DLD1 (cell line): ENCODE data around the gene ACBD4.
"Not testable (repeated sequence)": the region's sequence is repeated elsewhere in the genome, so short reads cannot be mapped to it uniquely, and the experiment has no call there.

Experiments
- in situ Hi-C: cut with HindIII; loops from 2 replicates; pipeline ENCODE4 v1.10.0; 2017; ENCODE audit warnings: low sequenced_read_pairs

The ACBD4 gene

DNA sequence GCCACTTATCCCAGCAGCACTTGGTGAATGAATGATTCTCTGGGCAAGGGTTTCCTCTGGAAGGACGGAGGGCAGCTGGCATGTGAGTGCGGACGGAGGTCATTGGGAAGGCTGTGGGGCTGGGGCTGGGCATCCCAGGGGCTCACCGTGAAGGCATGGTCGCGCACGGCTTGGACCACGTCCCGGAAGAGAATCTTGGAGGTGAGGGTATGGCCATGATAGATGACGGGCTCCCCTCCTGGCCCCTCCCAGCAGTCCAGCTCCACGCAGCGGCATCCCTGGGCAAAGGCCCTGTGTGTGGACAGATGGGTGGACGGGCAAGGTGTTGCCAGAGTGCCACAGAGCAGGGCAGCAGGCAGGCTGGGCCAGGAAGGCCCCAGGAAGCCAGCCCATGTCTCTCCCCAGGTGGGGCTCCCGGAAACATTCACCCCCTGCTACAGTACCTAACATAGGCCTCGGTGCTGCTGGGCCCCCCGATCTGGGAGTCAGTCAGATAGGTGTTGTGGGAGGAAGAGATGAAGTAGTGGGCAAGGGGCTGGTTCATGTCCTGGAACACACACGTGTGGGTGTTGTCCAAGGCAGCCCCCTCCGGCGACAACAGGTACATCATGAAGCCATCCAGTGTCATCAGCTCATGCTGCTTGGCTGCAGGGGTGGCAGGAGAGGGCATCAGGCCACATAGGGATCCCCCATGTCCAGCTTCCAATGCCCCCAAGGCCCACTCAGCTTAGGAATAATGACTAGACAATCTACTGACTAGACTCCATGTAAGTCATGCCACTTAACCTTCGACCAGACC, 17.4 kb upstream of the ACBD4 start:
- in situ Hi-C loops, result no loop called here

- in situ Hi-C loops, result no loop called here
Observed at GRCh38 chr17:45118691-45119090, 16.8 kb upstream of the ACBD4 start.

GRCh38 chr17:45119964-45120363, 15.5 kb upstream of the ACBD4 start:
- in situ Hi-C loops, result no loop called here

- in situ Hi-C loops, result no loop called here
Observed at GRCh38 chr17:45120558-45120957, 14.9 kb upstream of the ACBD4 start.

- in situ Hi-C loops, result no loop called here
Observed at GRCh38 chr17:45121055-45121454, 14.4 kb upstream of the ACBD4 start.

- in situ Hi-C loops, result no loop called here
Observed at GRCh38 chr17:45123076-45123770, 12.3 kb upstream of the ACBD4 start.

DNA sequence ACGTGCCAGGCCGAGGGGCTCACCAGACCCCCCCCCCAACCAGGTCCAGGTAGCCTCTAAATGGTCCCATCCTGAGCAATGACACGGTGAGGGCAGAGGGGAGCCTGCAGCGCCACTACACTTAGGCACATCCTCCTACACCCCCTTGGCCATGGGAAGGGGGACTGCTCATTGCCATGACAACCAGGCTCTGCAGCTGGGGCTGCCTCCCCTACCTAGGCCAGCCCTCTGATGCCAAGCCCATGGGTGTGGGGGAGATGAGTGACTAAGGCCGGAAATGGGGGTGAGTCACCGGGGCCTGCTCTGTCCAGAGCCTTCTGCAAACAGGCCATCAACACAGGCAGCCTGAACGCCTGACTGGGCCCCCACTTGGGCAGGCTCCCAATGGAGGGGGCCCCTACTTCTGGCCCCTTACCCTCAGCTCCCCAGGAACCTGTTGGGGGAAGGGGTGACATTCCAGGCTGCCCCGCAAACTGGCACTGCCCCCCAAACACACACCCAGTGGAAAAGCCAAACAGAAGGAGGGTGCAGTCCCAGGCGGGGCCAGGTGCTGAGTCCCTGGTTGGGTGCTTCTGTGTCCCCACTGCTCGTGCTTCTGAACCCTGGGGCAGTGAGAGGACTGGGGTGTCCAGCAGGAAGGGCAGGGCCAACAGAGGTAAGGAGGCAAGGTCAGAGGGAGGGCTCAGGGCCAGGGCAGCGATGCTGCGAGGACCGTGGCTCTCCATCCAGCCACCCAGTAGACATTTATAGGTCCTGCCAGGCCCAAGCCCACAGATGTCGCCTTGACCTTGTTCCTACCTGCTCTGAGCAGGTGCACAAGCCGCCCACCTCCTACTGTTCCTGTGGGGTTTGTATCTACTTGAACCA, 11.3 kb upstream of the ACBD4 start:
- in situ Hi-C loops, result no loop called here

DNA sequence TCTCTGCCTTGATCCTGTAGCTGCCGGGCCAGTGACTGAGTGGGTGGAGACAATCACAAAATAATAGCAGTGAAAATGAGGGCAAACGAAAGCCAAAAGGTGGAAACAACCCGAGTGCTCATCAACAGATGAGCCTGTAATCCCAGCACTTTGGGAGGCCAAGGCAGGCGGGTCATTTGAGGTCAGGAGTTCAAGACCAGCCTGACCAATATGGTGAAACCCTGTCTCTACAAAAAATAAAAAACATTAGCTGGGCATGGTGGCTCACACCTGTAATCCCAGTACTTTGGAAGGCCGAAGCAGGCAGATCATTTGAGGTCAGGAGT, 10.7 kb upstream of the ACBD4 start:
- in situ Hi-C loops, result not testable (repeated sequence)

DNA sequence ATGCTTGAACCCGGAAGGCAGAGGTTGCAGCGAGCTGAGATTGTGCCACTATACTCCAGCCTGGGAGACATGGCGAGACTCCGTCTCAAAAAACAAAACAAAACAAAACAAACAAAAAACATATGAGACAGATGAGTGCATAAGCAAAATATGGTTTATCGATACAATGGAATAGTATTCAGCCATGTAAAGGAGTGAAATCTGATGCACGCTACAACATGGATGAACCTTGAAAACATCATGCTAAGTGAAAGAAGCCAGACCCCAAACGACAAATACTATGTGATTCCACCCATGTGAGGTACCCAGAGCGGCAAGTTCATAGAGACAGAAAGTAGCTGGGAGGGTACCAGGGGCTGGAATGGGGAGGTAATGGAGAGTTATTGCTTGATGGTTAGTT, 10.0 kb upstream of the ACBD4 start:
- in situ Hi-C loops, result no loop called here

- in situ Hi-C loops, result no loop called here
Observed at GRCh38 chr17:45127207-45127547, 8.3 kb upstream of the ACBD4 start.

GRCh38 chr17:45127548-45128300, 7.8 kb upstream of the ACBD4 start:
- in situ Hi-C loops, result no loop called here

DNA sequence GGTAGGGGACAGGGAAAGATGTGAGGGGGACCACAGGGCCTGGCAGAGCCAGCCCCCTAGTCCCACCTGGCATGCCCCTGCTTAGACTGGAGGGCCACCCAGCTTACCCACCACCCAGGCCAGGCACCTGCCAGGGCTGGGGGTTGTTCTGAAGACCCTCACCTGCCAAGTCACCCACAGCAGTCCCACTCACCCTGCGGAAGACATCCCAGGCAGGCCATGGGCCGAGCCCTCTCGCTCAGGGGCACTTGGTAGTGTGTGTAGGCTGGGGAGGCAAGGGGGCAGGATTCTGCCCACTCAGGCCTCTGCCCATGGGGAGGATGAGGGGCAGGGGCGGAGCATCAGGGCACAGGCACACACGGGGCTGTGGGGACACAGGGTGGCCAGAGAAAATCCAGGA, 7.2 kb upstream of the ACBD4 start:
- in situ Hi-C loops, result no loop called here

DNA sequence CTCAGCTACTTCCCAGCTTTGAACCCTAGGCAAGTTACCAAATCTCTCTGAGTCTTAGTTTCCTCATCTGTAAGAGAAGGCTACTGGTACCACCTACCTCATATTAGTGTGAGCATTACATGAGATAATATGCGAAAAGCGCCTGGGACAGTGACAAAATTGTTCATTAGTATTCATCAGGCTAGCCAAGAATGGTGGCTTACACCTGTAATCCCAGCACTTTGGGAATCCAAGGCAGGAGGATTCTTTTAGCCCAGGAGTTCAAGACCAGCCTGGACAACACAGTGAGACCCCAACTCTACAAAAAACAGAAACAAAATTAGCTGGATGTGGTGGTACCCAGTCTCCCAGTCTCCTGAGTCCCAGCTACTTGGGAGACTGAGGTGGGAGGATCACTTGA, 6.5 kb upstream of the ACBD4 start:
- in situ Hi-C loops, result no loop called here

DNA sequence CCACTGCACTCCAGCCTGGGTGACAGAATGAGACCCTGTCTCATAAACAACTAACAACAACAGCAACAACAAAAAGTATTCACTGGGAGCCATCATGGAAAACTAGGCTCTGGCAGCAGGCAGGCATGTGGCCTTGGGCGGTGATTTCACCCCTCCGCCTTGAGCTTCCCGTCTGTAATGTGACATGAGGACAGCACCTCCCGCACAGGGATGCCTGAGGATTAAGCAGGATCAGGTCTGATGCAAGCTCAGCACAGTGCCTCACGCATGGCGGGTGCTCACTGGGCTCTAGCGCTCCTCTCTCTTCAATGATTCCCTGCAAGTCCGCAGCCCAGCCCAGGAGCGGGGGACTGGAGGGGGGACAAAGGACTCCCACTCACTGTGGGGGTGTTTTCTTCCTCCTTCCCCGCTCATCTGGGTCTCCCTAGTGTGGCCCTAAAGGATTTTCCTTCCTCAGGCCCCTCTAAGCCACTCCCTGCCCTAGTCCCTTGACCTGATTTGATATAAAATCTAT, 6.0 kb upstream of the ACBD4 start:
- in situ Hi-C loops, result no loop called here

DNA sequence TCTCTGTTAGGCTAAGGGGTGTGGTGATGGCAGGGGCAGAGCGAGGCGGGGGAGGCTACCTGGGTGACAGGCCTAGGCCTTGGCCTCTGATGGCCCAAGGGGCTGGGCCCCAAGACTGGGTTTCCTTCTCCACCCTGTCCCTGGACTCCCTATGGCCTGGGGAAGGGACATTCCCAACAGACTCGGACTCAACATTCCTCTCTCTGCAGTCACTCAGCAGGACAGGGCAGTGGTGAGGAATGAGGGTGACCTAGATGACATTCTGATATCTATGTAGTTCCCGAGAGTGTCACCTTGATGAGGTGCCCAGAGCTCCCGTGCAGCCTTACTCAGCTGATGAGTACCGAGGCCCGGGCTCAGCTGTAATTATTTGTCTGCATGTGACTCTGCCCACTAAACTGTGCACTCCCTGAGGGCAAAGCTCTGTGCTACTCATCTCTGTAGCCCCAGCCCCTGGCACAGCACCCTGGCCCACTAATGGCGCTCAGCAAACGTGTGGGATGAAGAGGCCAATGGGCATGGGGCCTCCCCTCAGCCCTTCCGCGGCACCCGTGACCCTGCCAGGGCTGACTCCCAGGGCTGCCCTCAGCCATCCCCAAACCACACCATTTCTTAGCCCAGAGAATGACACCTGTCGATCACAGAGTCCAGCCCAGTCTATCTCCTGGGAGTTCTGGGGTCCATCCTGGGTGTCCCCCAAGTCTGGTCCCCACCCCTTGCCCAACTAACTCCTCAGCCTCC, 5.4 kb upstream of the ACBD4 start:
- in situ Hi-C loops, result no loop called here

- in situ Hi-C loops, result no loop called here
Observed at GRCh38 chr17:45130681-45131615, 4.5 kb upstream of the ACBD4 start.

- in situ Hi-C loops, result no loop called here
Observed at GRCh38 chr17:45131616-45132319, 3.7 kb upstream of the ACBD4 start.

DNA sequence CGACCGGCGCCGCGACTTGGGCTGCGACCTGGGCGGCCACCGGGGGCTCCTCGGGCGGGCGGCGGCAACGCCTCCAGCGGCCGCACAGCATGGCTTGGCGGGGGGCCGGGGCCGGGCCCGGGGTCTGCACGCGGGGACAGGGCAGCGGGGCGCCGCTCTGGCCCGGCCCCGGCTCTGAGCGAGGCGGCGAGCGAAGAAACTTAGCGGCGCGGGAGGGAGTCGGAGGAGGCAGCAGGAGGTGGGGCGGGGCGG, 3.2 kb upstream of the ACBD4 start, which contains the start of gene PLCD3:
Gene PLCD3, minus strand, starts transcription at position 196 of the 252 bp plus-strand sequence. Its CDS starts 105 bp downstream, at position 91.
- in situ Hi-C loops, result no loop called here
